HepG2 (cell line): Measurements from ENCODE around the gene IL1RAPL1. TPM values are rescaled to one million over a fixed set of nuclear protein-coding genes. Genes with fewer than 3 reads are reported as not detected.

Source experiments
- ATAC-seq: fragments of 200-7000 bp; cut with Tn5 transposase; 3 replicates; pipeline ENCODE4 v1.9.1; 2020; ENCODE audit warnings: mild to moderate bottlenecking, moderate library complexity
- BruUV-seq: library from RNA; stranded (reverse); fragments of 400-500 nt; replicated peaks from 2 replicates; lab custom pipeline; 2021; lab: Mats Ljungman, UMichigan
- CTCF ChIA-PET: fragments of 300-600 bp; formaldehyde crosslinking; extraction: SDS; loops from one replicate; lab custom pipeline; 2021; ENCODE audit warnings: low total read pairs, inconsistent platforms, low intra/inter-chr PET ratio; lab: Yijun Ruan, JAX
- POLR2A ChIA-PET: fragments of 350-600 bp; sonication (Branson Sonifier 250); formaldehyde crosslinking; loops from one replicate; lab custom pipeline; 2020; ENCODE audit warnings: antibody characterized with exemption, inconsistent platforms; lab: Yijun Ruan, JAX
- DNase-seq: peaks from one replicate; pipeline ENCODE4 v3.0.0-alpha.2; 2015; ENCODE audit warnings: low spot score
- FAIRE-seq: peaks from 3 replicates; lab custom pipeline; 2011; peaks lifted over from hg19 to GRCh38; lab: Jason Lieb, UNC
- H2AFZ ChIP-seq: one replicate; pipeline ENCODE4 v1.6.1; 2011; ENCODE audit warnings: low read length, inconsistent platforms
- H3K27ac ChIP-seq: fragments of 300-600 bp; 3 replicates; pipeline ENCODE4 v1.8.0; 2011; ENCODE audit warnings: mixed run types, mild to moderate bottlenecking, mixed read lengths, low read length, inconsistent platforms; ENCODE audit not compliant: insufficient read depth; ENCODE audit errors: extremely low read length
- H3K27me3 ChIP-seq, 2 experiments: fragments of 200-600 bp in 1 of 2; 2 replicates in 1 of 2; 3 replicates in 1 of 2; pipeline versions ENCODE4 v1.6.0 to v1.8.0; 2011; ENCODE audit warnings: low read length in 2 of 2, mild to moderate bottlenecking in 2 of 2, moderate library complexity in 2 of 2, inconsistent platforms in 1 of 2; ENCODE audit not compliant: insufficient read depth in 2 of 2, control insufficient read depth in 1 of 2
- H3K36me3 ChIP-seq, 2 experiments: fragments of 200-600 bp in 1 of 2; replicated peaks in 1 of 2; 2 replicates in 1 of 2; 3 replicates in 1 of 2; pipeline versions ENCODE4 v1.5.1 to v1.8.0; 2011; ENCODE audit warnings: low read length in 2 of 2, inconsistent platforms in 1 of 2; ENCODE audit not compliant: insufficient read depth in 2 of 2, control insufficient read depth in 1 of 2
- H3K4me1 ChIP-seq: 2 replicates; pipeline ENCODE4 v1.5.1; 2012; ENCODE audit warnings: low read length, inconsistent platforms; ENCODE audit not compliant: insufficient read depth
- H3K4me2 ChIP-seq: 2 replicates; pipeline ENCODE4 v1.6.0; 2011; ENCODE audit warnings: low read depth, low read length, inconsistent platforms
- H3K4me3 ChIP-seq, 3 experiments: fragments of 200-600 bp in 1 of 3; sonication (generic), shearing (Covaris generic) in 1 of 3; replicated peaks in 1 of 3; 2 replicates each; pipeline ENCODE4 v1.5.1; 2011 to 2016; ENCODE audit warnings: low read length in 3 of 3, inconsistent platforms in 2 of 3, low read depth in 2 of 3, mild to moderate bottlenecking in 2 of 3, control low read depth in 1 of 3, mixed read lengths in 1 of 3; ENCODE audit not compliant: insufficient read depth in 1 of 3
- H3K79me2 ChIP-seq: one replicate; pipeline ENCODE4 v1.6.1; 2011; ENCODE audit warnings: low read length, inconsistent platforms; ENCODE audit not compliant: insufficient read depth
- H3K9ac ChIP-seq: 2 replicates; pipeline ENCODE4 v1.6.0; 2011; ENCODE audit warnings: mild to moderate bottlenecking, low read depth, low read length, inconsistent platforms; ENCODE audit not compliant: insufficient read depth
- H3K9me3 ChIP-seq: 2 replicates; pipeline ENCODE4 v1.5.1; 2012; ENCODE audit warnings: mild to moderate bottlenecking, low read length
- H4K20me1 ChIP-seq: 2 replicates; pipeline ENCODE4 v1.6.0; 2011; ENCODE audit warnings: inconsistent platforms, mild to moderate bottlenecking, low read length, moderate library complexity; ENCODE audit not compliant: insufficient read depth
- GATA4 ChIP-seq: sonication (generic); IDR thresholded peaks from 2 replicates; pipeline ENCODE4 v1.6.1; 2016; ENCODE audit warnings: antibody characterized with exemption, low read depth, borderline replicate concordance
- GATAD2A ChIP-seq: IDR thresholded peaks from 2 replicates; pipeline ENCODE4 v1.6.1; 2016
- GZF1 ChIP-seq: sonication (generic); formaldehyde crosslinking; IDR thresholded peaks from 2 replicates; pipeline ENCODE4 v1.5.1; 2020; ENCODE audit warnings: mild to moderate bottlenecking, missing genetic modification reagents
- HMG20A ChIP-seq: IDR thresholded peaks from 2 replicates; pipeline ENCODE4 v1.6.1; 2016; ENCODE audit warnings: borderline replicate concordance
- KLF11 ChIP-seq: IDR thresholded peaks from 2 replicates; pipeline ENCODE4 v1.6.1; 2016; ENCODE audit warnings: missing compliant biosample characterization
- MED8 ChIP-seq: sonication (generic); formaldehyde crosslinking; IDR thresholded peaks from 2 replicates; pipeline ENCODE4 v1.8.1; 2023; ENCODE audit warnings: mild to moderate bottlenecking, missing genetic modification reagents; ENCODE audit not compliant: insufficient replicate concordance
- MIER3 ChIP-seq: IDR thresholded peaks from 2 replicates; pipeline ENCODE4 v1.6.1; 2016; ENCODE audit warnings: missing compliant biosample characterization, borderline replicate concordance
- NFATC3 ChIP-seq: sonication (generic); formaldehyde crosslinking; IDR thresholded peaks from 2 replicates; pipeline ENCODE4 v1.5.1; 2020; ENCODE audit warnings: mild to moderate bottlenecking, missing genetic modification reagents
- PLSCR1 ChIP-seq: sonication (generic); formaldehyde crosslinking; IDR thresholded peaks from 2 replicates; pipeline ENCODE4 v1.5.0; 2020; ENCODE audit warnings: missing genetic modification reagents, mild to moderate bottlenecking, borderline replicate concordance
- RFXANK ChIP-seq: IDR thresholded peaks from 2 replicates; pipeline ENCODE4 v1.6.1; 2016
- TMF1 ChIP-seq: sonication (generic); formaldehyde crosslinking; IDR thresholded peaks from 2 replicates; pipeline ENCODE4 v1.8.1; 2022; ENCODE audit warnings: low read depth, missing genetic modification reagents
- ZNF557 ChIP-seq: sonication (generic); formaldehyde crosslinking; IDR thresholded peaks from 2 replicates; pipeline ENCODE4 v1.4.0; 2020; ENCODE audit warnings: missing genetic modification reagents
- ZNF558 ChIP-seq: sonication (generic); formaldehyde crosslinking; IDR thresholded peaks from 2 replicates; pipeline ENCODE4 v1.9.0; 2022; ENCODE audit warnings: mild to moderate bottlenecking, missing genetic modification reagents, borderline replicate concordance
- ZNF75D ChIP-seq: sonication (generic); formaldehyde crosslinking; IDR thresholded peaks from 2 replicates; pipeline ENCODE4 v1.8.1; 2023; ENCODE audit warnings: missing genetic modification reagents, mild to moderate bottlenecking, borderline replicate concordance
- WGBS: methylation state at CpG from one replicate; pipeline ENCODE4 v1.1.6; 2017; ENCODE audit warnings: low lambda C conversion rate; 5-methylcytosine and 5-hydroxymethylcytosine counted together
- in situ Hi-C: cut with HindIII; loops from 2 replicates; pipeline ENCODE4 v1.10.0; 2017; ENCODE audit warnings: low pct_unique_long_range_greater_than_20kb; ENCODE audit not compliant: extremely low pct_ligation_motif_present
- intact Hi-C: fragments of 100-400 bp; cut with micrococcal nuclease; formaldehyde crosslinking; loops from one replicate; pipeline ENCODE4 v1.10.0; 2022; ENCODE audit not compliant: unreplicated experiment
- polyA plus RNA-seq, 8 experiments: library from polyadenylated mRNA; depleted of rRNA in 3 of 8; stranded (reverse) in 7 of 8; unstranded in 1 of 8; fragments of >200 nt; fragmentation: Illumina TruSeq in 4 of 8; extraction: Trizol in 4 of 8; gene quantifications; 2 replicates each; pipeline versions ENCODE4 v1.2.1 to v1.2.3, GENCODE V29; 2011 to 2016; ENCODE audit warnings: low read depth in 4 of 8, missing spikeins in 1 of 8, mixed read lengths in 1 of 8; ENCODE audit not compliant: insufficient read depth in 1 of 8
- total RNA-seq, 5 experiments: library from RNA; depleted of rRNA; stranded (reverse); fragments of >200 nt; fragmentation: Illumina TruSeq; extraction: Trizol; gene quantifications; 2 replicates each; pipeline ENCODE4 v1.2.3, GENCODE V29; 2016; ENCODE audit warnings: low read depth in 1 of 5

IL1RAPL1 gene
- total and polyA plus RNA-seq, 2 of the 13 experiments (the other 11 are each of a cell fraction or from before 2014, with no cell fraction given) = 0.04 TPM; not detected in 1

- TF ChIP-seq GATA4 = no peak
- TF ChIP-seq KLF11 (CRISPR knock-in tag) = no peak
- TF ChIP-seq ZNF75D = no peak
- TF ChIP-seq NFATC3 = no peak
- no peak for TF ChIP-seq PLSCR1
- TF ChIP-seq ZNF558 (CRISPR knock-in tag) = no peak
- TF ChIP-seq ZNF557 (CRISPR knock-in tag) = no peak
- no peak for TF ChIP-seq RFXANK
Measured at GRCh38 chrX:28802625-28803024, 215.4 kb downstream of the IL1RAPL1 start (continued).

GRCh38 chrX:28835991-28836390 is 248.7 kb downstream of the IL1RAPL1 start:
- ATAC-seq (no peak), FAIRE-seq (no peak), DNase-seq (no peak)
- no peaks in the 10 kb centered on the region for H3K36me3 ChIP-seq
- H3K27me3 ChIP-seq = no peaks in the 10 kb centered on the region
- H3K4me1 ChIP-seq = no peaks in the 10 kb centered on the region
- no peak overlapping the region for H3K4me2 ChIP-seq
- in situ Hi-C loops (no loop called here), intact Hi-C loops (no loop called here)
- H3K9me3 ChIP-seq = no peaks in the 10 kb centered on the region
- 100% methylated on average over 1 of the region's 1 CpG for whole genome bisulfite sequencing
- ChIA-PET CTCF (no interaction called here), POLR2A (no interaction called here)
- H3K9ac ChIP-seq = no peak overlapping the region
- no peaks in the 10 kb centered on the region for H4K20me1 ChIP-seq
- TF ChIP-seq MIER3 (no peak), MED8 (CRISPR knock-in tag) (no peak), TMF1 (CRISPR knock-in tag) (no peak), GATAD2A (CRISPR knock-in tag) (no peak), GZF1 (CRISPR knock-in tag) (no peak), HMG20A (CRISPR knock-in tag) (no peak)
- BruUV-seq = no TSS peak
- no peak overlapping the region for H3K4me3 ChIP-seq
- H2AFZ ChIP-seq = no peak overlapping the region
- H3K27ac ChIP-seq = no peak overlapping the region
- no peaks in the 10 kb centered on the region for H3K79me2 ChIP-seq
